Measurements from ENCODE around the gene TNFAIP2.
"Not testable (repeated sequence)": the region's sequence is repeated elsewhere in the genome, so short reads cannot be mapped to it uniquely, and the experiment has no call there.

TNFAIP2 gene

GRCh38 chr14:103135333-103136260, 12.3 kb downstream of the TNFAIP2 start:
- no peak for DNase-seq

GRCh38 chr14:103136388-103137271, 13.4 kb downstream of the TNFAIP2 start:
- no peak for DNase-seq

- no peak for DNase-seq
These were observed 14.5 kb downstream of the TNFAIP2 start for GRCh38 chr14:103137689-103138300.

GRCh38 chr14:103138301-103139131, 15.3 kb downstream of the TNFAIP2 start:
- DNase-seq, result no peak

- no peak for DNase-seq
These were observed 16.1 kb downstream of the TNFAIP2 start for GRCh38 chr14:103139132-103140025.

GRCh38 chr14:103140316-103141109, 17.3 kb downstream of the TNFAIP2 start:
- no peak for DNase-seq

- DNase-seq, result peak; percentile 85
These were observed 18.0 kb downstream of the TNFAIP2 start for GRCh38 chr14:103141117-103141796.

- peak; percentile 99 for DNase-seq
These were observed 18.8 kb downstream of the TNFAIP2 start for GRCh38 chr14:103142026-103142425.

- peak; percentile 20 for DNase-seq
These were observed 19.6 kb downstream of the TNFAIP2 start for GRCh38 chr14:103142721-103143302.

GRCh38 chr14:103143506-103143905, 20.2 kb downstream of the TNFAIP2 start:
- no peak for DNase-seq

- DNase-seq, result peak; percentile 45
These were observed 20.8 kb downstream of the TNFAIP2 start for GRCh38 chr14:103144085-103144484.

GRCh38 chr14:103146141-103146709, 23.0 kb downstream of the TNFAIP2 start:
- no peak for DNase-seq

GRCh38 chr14:103149351-103150237, 26.3 kb downstream of the TNFAIP2 start:
- no peak for DNase-seq

- DNase-seq, result no peak
These were observed 28.1 kb downstream of the TNFAIP2 start for GRCh38 chr14:103151270-103151945.

- DNase-seq, result no peak
These were observed 31.7 kb downstream of the TNFAIP2 start for GRCh38 chr14:103155010-103155409.

GRCh38 chr14:103155416-103155815, 32.2 kb downstream of the TNFAIP2 start:
- DNase-seq, result not testable (repeated sequence)

- DNase-seq, result no peak
These were observed 32.6 kb downstream of the TNFAIP2 start for GRCh38 chr14:103155826-103156394.
